Stimulated activated CD8-positive, alpha-beta memory T cell treated with anti-CD3 and anti-CD28 coated beads, Interleukin-15, amount 100 ng/mL, for 1 hour (primary cell): ENCODE results near the gene NOM1.

Source experiments
- DNase-seq: peaks from one replicate; pipeline ENCODE4 v3.0.0-alpha.2; 2020; ENCODE audit warnings: low read depth

The NOM1 gene

GRCh38 chr7:157016352-157017041 is 67.0 kb downstream of the NOM1 start:
- no peak for DNase-seq

GRCh38 chr7:157017149-157017548 is 67.6 kb downstream of the NOM1 start:
- no peak for DNase-seq

- no peak for DNase-seq
These were observed 68.3 kb downstream of the NOM1 start for GRCh38 chr7:157017603-157018327.

- no peak for DNase-seq
These were observed 69.0 kb downstream of the NOM1 start for GRCh38 chr7:157018328-157018996.

- DNase-seq: no peak
These were observed 69.6 kb downstream of the NOM1 start for GRCh38 chr7:157018997-157019608.

GRCh38 chr7:157019718-157020451 is 70.4 kb downstream of the NOM1 start:
- no peak for DNase-seq

GRCh38 chr7:157020514-157021070 is 71.1 kb downstream of the NOM1 start:
- no peak for DNase-seq

- DNase-seq: no peak
These were observed 71.8 kb downstream of the NOM1 start for GRCh38 chr7:157021071-157021870.

GRCh38 chr7:157021871-157022680 is 72.6 kb downstream of the NOM1 start:
- no peak for DNase-seq
